Mesendoderm (in vitro differentiated cells): Measurements from ENCODE around the gene RHBDL1.

ENCODE experiments used
- DNase-seq: peaks from one replicate; pipeline ENCODE4 v3.0.0; 2013
- H2AK5ac ChIP-seq: 2 replicates; pipeline ENCODE4 v1.6.1; 2013; ENCODE audit warnings: low read length, inconsistent platforms
- H2BK120ac ChIP-seq: 2 replicates; pipeline ENCODE4 v1.6.1; 2013; ENCODE audit warnings: low read depth, mild to moderate bottlenecking, low read length, moderate library complexity, mixed read lengths
- H2BK15ac ChIP-seq: replicated peaks from 2 replicates; pipeline ENCODE4 v1.6.1; 2013; ENCODE audit warnings: low read depth, mild to moderate bottlenecking, moderate library complexity
- H2BK5ac ChIP-seq: 2 replicates; pipeline ENCODE4 v1.6.1; 2013; ENCODE audit warnings: low read length, inconsistent platforms
- H3K18ac ChIP-seq: 2 replicates; pipeline ENCODE4 v1.6.1; 2013; ENCODE audit warnings: mild to moderate bottlenecking, low read length, mixed read lengths
- H3K23ac ChIP-seq: one replicate; pipeline ENCODE4 v1.6.1; 2013; ENCODE audit warnings: low read length
- H3K27ac ChIP-seq: 2 replicates; pipeline ENCODE4 v1.5.1; 2013; ENCODE audit warnings: low read depth, mild to moderate bottlenecking, inconsistent platforms, low read length, moderate library complexity
- H3K27me3 ChIP-seq: 2 replicates; pipeline ENCODE4 v1.6.1; 2013; ENCODE audit warnings: low read length, control low read depth, mild to moderate bottlenecking, inconsistent platforms; ENCODE audit not compliant: insufficient read depth, poor library complexity
- H3K36me3 ChIP-seq: 2 replicates; pipeline ENCODE4 v1.6.1; 2013; ENCODE audit warnings: low read length, inconsistent platforms; ENCODE audit not compliant: control insufficient read depth, insufficient read depth
- H3K4ac ChIP-seq: one replicate; pipeline ENCODE4 v1.6.1; 2013; ENCODE audit warnings: low read depth, mild to moderate bottlenecking, low read length, moderate library complexity
- H3K4me1 ChIP-seq: 2 replicates; pipeline ENCODE4 v1.6.1; 2013; ENCODE audit warnings: low read depth, low read length, inconsistent platforms; ENCODE audit not compliant: control insufficient read depth
- H3K4me2 ChIP-seq: 2 replicates; pipeline ENCODE4 v1.6.1; 2013; ENCODE audit warnings: low read length
- H3K4me3 ChIP-seq: 2 replicates; pipeline ENCODE4 v1.5.1; 2013; ENCODE audit warnings: mild to moderate bottlenecking, low read length
- H3K56ac ChIP-seq: one replicate; pipeline ENCODE4 v1.6.1; 2013; ENCODE audit warnings: low read length
- H3K79me1 ChIP-seq: 2 replicates; pipeline ENCODE4 v1.6.1; 2013; ENCODE audit warnings: low read length, inconsistent platforms
- H3K79me2 ChIP-seq: 2 replicates; pipeline ENCODE4 v1.6.1; 2013; ENCODE audit warnings: mild to moderate bottlenecking, low read length; ENCODE audit not compliant: control insufficient read depth, insufficient read depth
- H3K9ac ChIP-seq: 2 replicates; pipeline ENCODE4 v1.6.1; 2013; ENCODE audit warnings: low read length, inconsistent platforms
- H4K5ac ChIP-seq: one replicate; pipeline ENCODE4 v1.6.1; 2013; ENCODE audit warnings: low read length
- H4K8ac ChIP-seq: one replicate; pipeline ENCODE4 v1.6.1; 2013; ENCODE audit warnings: low read depth, mild to moderate bottlenecking, control low read depth, low read length, moderate library complexity
- WGBS: extraction: QIAGEN DNeasy Blood & Tissue Kit; methylation state at CpG from one replicate; pipeline ENCODE4 v1.1.7; 2013; ENCODE audit warnings: low lambda C conversion rate, missing lambda C conversion rate; ENCODE audit not compliant: insufficient coverage; ENCODE audit errors: extremely low coverage; 5-methylcytosine and 5-hydroxymethylcytosine counted together

The RHBDL1 gene

DNA sequence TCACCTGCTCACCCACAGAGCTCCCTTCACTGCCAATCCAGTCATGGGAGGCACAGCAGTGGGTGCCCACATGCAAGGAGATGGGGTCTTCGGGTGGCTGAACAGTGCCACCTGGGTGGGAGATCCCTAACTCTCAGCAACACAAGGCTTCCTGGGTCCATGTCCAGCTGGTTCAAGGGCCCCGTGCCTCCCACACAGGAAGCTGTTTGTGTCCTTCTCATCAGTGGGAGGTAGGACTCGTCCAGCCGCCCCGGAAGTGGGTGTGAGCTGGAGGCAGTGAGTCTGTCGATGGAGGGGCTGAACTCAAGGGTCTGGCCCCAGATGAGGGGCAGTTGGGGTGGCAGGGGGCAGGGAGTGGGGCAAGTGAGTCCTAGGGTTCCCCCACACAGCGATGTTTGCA is 28.6 kb downstream of the RHBDL1 start:
- H2BK15ac ChIP-seq: no peak overlapping the region
- H3K4me1 ChIP-seq: no peaks in the 10 kb centered on the region
- no peak overlapping the region for H4K8ac ChIP-seq
- H3K18ac ChIP-seq: no peak overlapping the region
- H2BK120ac ChIP-seq: no peak overlapping the region
- H2AK5ac ChIP-seq: no peak overlapping the region
- no peak overlapping the region for H3K4me2 ChIP-seq
- no peaks in the 10 kb centered on the region for H3K36me3 ChIP-seq
- WGBS: no CpG with 5 or more reads among the region's 7 CpGs
- no peak for DNase-seq
- H4K5ac ChIP-seq: no peak overlapping the region
- H3K4me3 ChIP-seq: no peak overlapping the region
- H3K79me1 ChIP-seq: no peaks in the 10 kb centered on the region
- H3K27me3 ChIP-seq: peaks cover 40% of the 10 kb centered on the region
- no peaks in the 10 kb centered on the region for H3K79me2 ChIP-seq
- H3K27ac ChIP-seq: no peak overlapping the region
- no peak overlapping the region for H2BK5ac ChIP-seq
- no peak overlapping the region for H3K9ac ChIP-seq
- no peak overlapping the region for H3K56ac ChIP-seq
- no peak overlapping the region for H3K4ac ChIP-seq
- H3K23ac ChIP-seq: no peak overlapping the region

DNA sequence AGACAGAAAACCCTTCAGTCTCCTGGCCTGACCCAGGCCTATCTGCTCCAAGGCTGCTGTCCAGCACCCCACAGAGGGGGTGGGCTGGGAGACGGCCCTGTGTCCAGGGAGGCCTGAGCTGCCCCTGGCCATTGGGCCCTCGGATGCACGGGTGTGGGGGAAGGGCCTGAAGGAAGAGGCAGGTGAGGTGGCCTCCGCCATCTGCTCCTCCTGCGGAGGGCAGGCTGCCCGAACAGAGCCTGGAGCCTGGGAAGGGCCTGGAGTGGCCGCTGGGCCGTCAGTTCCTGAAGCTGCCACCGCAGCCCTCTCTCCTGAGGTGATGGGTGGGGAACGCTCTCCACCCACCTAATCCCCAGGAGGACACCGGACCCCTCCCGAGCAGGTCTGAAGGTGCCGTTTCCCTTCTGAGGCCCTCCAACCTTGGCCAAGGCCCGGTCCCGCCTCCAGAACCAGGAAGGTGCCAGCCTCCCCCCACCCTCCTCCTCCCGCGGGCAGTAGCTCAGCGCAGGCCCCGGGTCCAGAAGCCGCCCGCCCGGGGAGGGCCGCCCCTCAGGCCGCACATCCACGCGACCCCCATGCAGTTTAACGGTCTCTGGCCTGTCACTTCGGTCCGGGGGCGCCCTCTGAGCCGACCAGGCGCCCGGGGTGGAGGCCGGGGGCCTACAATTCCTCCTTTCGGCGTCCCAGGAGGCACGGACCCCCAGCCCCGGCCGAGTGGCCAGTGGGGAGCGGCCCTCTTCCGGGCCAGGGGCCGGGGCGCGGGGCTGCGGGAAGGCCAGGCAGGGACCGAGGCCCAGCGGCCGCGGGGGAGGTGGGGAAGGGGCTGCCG is 29.3 kb downstream of the RHBDL1 start:
- Histone ChIP-seq H3K79me2 (no peaks in the 10 kb centered on the region), H4K5ac (no peak overlapping the region), H2BK120ac (no peak overlapping the region), H3K4me2 (no peak overlapping the region), H2AK5ac (no peak overlapping the region), H2BK15ac (no peak overlapping the region), H3K4me3 (no peak overlapping the region), H3K79me1 (no peaks in the 10 kb centered on the region), H3K27me3 (peaks cover 38% of the 10 kb centered on the region), H4K8ac (no peak overlapping the region), H3K23ac (no peak overlapping the region), H3K4ac (no peak overlapping the region), H3K9ac (no peak overlapping the region), H3K27ac (no peak overlapping the region), H3K4me1 (no peaks in the 10 kb centered on the region), H3K18ac (no peak overlapping the region), H3K56ac (no peak overlapping the region), H3K36me3 (no peaks in the 10 kb centered on the region), H2BK5ac (no peak overlapping the region)
- DNase-seq: no peak
- no CpG with 5 or more reads among the region's 50 CpGs for WGBS

DNA sequence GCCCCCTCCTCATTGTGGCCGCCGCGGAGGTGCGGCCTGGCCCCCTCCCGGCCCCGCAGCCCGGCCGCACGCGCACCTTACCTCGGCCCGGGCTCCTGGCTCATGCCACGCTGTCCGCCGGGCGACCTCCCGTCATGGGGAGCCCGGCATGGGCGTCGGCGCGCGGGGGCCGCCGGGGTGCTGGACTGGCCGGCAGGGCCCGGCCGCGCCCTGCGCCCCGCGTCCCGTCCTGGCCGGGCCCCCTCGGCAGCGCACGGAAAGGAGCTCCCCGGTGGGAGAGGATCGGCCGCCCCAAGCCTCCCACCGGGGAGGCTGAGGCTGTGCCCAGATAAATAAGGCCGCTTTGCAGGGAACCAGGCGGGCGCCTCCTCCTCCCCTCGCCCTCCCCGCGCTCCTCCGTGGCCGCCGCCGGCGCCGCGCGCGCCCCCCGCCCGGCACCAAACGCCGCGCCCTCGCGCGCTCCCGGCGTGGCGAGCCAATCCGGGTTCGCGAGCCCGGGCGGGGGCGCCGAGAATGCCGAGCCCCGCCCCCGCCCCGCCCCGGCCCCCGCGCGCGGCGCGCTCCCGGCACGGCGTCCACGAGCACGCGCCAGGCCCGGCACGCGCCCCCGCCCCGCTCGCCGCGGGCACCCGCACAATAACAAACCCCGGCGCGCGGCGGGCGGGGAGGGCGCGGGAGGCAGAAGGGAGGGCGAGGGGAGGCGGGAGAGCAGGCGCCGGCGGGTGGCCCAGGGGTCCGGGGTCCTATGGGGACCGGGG is 30.1 kb downstream of the RHBDL1 start, which contains the start of gene FBXL16:
TSS of gene FBXL16 (minus strand) at position 371 of the 758 bp plus-strand sequence. CDS start 8,396 bp downstream, outside the sequence.
- no peaks in the 10 kb centered on the region for H3K36me3 ChIP-seq
- H2BK5ac ChIP-seq: no peak within 1 kb of the TSS
- H3K18ac ChIP-seq: no peak within 1 kb of the TSS
- H4K8ac ChIP-seq: no peak within 1 kb of the TSS
- H3K27ac ChIP-seq: no peak within 1 kb of the TSS
- no peak within 1 kb of the TSS for H3K56ac ChIP-seq
- H3K79me1 ChIP-seq: no peaks in the 10 kb centered on the region
- H3K27me3 ChIP-seq: peaks cover 38% of the 10 kb centered on the region
- no peak within 1 kb of the TSS for H3K4me3 ChIP-seq
- peak within 1 kb of the TSS; percentile 18 for H3K4me2 ChIP-seq
- no peaks in the 10 kb centered on the region for H3K4me1 ChIP-seq
- no peak within 1 kb of the TSS for H4K5ac ChIP-seq
- H3K4ac ChIP-seq: no peak within 1 kb of the TSS
- no peak within 1 kb of the TSS for H2BK15ac ChIP-seq
- no peak for DNase-seq
- WGBS: no CpG with 5 or more reads among the region's 115 CpGs
- H3K79me2 ChIP-seq: no peaks in the 10 kb centered on the region
- no peak within 1 kb of the TSS for H2BK120ac ChIP-seq
- H3K9ac ChIP-seq: peak within 1 kb of the TSS; percentile 11
- no peak within 1 kb of the TSS for H3K23ac ChIP-seq
- H2AK5ac ChIP-seq: no peak within 1 kb of the TSS

DNA sequence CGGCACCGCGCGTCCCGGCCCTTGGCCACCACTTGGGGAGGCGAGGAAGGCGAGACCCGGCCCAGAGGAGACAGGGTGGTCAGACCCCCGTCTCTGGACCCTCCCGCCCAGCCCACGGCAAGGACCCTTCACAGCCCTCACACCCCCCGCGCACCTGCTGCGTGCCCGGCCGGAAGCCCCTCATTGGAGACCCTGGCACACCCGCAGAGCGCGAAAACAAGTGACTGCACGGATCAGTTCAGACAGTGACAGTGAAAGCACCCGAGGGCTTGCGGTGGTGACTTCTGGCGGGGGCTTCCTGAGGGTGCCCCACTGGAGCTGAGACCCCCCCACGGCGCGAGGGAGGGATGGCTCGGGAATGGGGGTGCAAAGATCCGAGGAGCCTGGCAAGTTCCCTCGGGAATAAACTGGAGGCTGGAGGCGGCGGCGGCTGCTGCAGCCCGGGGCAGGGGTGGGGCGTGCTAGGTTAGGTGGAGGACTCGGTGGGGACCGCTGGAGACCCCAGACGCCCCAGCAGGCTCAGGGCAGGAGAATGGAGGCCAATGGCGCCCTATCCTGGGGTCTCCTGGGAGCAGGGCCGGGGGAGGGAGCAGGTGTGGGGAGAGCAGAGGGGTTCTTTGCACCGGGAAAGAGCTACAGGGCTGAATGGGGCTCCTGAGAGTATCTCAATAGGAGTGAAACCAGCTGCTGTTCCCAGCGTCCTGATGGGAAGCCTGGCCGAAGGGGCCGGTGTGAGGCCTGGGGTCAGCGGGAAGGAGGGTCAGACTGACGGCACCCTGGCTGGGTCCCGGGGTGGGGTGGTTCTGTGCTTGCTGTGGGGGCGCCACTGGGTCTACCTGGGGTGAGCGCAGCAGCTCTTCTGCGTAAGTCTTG is 31.0 kb downstream of the RHBDL1 start:
- H4K8ac ChIP-seq: no peak overlapping the region
- no peaks in the 10 kb centered on the region for H3K4me1 ChIP-seq
- H2AK5ac ChIP-seq: no peak overlapping the region
- no peak overlapping the region for H3K9ac ChIP-seq
- H4K5ac ChIP-seq: no peak overlapping the region
- H3K18ac ChIP-seq: no peak overlapping the region
- H3K79me1 ChIP-seq: no peaks in the 10 kb centered on the region
- H2BK120ac ChIP-seq: no peak overlapping the region
- peaks cover 32% of the 10 kb centered on the region for H3K27me3 ChIP-seq
- no CpG with 5 or more reads among the region's 49 CpGs for WGBS
- H3K56ac ChIP-seq: no peak overlapping the region
- no peak overlapping the region for H3K4me2 ChIP-seq
- no peak for DNase-seq
- H2BK15ac ChIP-seq: no peak overlapping the region
- H3K36me3 ChIP-seq: no peaks in the 10 kb centered on the region
- no peak overlapping the region for H3K27ac ChIP-seq
- H3K4me3 ChIP-seq: no peak overlapping the region
- H3K23ac ChIP-seq: no peak overlapping the region
- H3K4ac ChIP-seq: no peak overlapping the region
- no peak overlapping the region for H2BK5ac ChIP-seq
- H3K79me2 ChIP-seq: no peaks in the 10 kb centered on the region

DNA sequence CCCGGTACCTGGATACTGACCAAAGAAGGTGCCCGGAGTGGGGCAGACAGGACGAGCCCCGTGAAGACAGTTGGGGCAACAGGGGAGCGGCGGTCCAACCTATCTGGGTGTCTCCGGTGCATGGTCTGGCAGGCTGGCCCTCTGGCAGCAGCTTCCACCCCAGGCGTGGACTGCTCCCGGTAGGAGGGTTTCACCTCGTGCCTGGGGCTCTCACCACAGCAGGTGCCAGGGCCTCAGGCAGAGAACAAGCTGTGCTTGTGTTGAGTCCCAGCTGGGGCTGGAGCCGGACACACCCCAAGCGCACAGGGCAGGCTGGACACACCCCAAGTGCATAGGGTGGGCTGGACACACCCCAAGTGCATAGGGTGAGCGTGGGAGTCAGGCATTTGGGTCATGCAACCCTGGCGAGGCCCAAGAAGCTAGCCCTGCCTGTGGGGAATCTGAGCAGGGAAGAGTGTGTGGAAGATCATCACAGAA is 31.6 kb downstream of the RHBDL1 start:
- no peak overlapping the region for H3K18ac ChIP-seq
- no peak overlapping the region for H3K4me2 ChIP-seq
- H3K56ac ChIP-seq: no peak overlapping the region
- no peak overlapping the region for H3K23ac ChIP-seq
- no peak overlapping the region for H3K4ac ChIP-seq
- H3K79me2 ChIP-seq: no peaks in the 10 kb centered on the region
- no peak for DNase-seq
- H3K4me3 ChIP-seq: no peak overlapping the region
- no peak overlapping the region for H4K5ac ChIP-seq
- no peak overlapping the region for H3K27ac ChIP-seq
- WGBS: no CpG with 5 or more reads among the region's 14 CpGs
- H3K36me3 ChIP-seq: no peaks in the 10 kb centered on the region
- no peak overlapping the region for H2BK5ac ChIP-seq
- H2BK120ac ChIP-seq: no peak overlapping the region
- no peak overlapping the region for H2BK15ac ChIP-seq
- no peak overlapping the region for H4K8ac ChIP-seq
- peaks cover 27% of the 10 kb centered on the region for H3K27me3 ChIP-seq
- no peaks in the 10 kb centered on the region for H3K79me1 ChIP-seq
- no peaks in the 10 kb centered on the region for H3K4me1 ChIP-seq
- no peak overlapping the region for H3K9ac ChIP-seq
- H2AK5ac ChIP-seq: no peak overlapping the region
